Measurements from ENCODE around the gene NFIC. TPM values are rescaled to one million over a fixed set of nuclear protein-coding genes. Genes with fewer than 3 reads are reported as not detected.

Gene NFIC
- polyA plus RNA-seq, 1 of the 3 experiments (the other 2 are of a cell fraction) = 7.2 TPM

- peaks cover 8 to 28% of the 10 kb centered on the region in 2 experiments for H3K36me3 ChIP-seq (replicated peaks in 1 of 2; ENCODE audit: control insufficient read depth in 1 of 2, insufficient read depth in 2 of 2, low read length in 1 of 2)
- ChIA-PET POLR2A (interaction anchor here (0.8 kb wide), 1 partner anchor 116 kb away, joined by 3 read pairs; no protein-coding TSS in a partner anchor), CTCF (interaction anchor here (0.9 to 1.0 kb wide), 2 partner anchors 20 to 165 kb away, joined by 3 to 4 read pairs; no protein-coding TSS in a partner anchor)
These were observed 125.9 kb downstream of the NFIC start for GRCh38 chr19:3492131-3492839.

GRCh38 chr19:3492919-3493318 is 126.5 kb downstream of the NFIC start:
- H3K36me3 ChIP-seq (replicated peaks in 1 of 2; ENCODE audit: control insufficient read depth in 1 of 2, insufficient read depth in 2 of 2, low read length in 1 of 2) = peaks cover 8 to 28% of the 10 kb centered on the region in 2 experiments
- H3K27ac ChIP-seq (ENCODE audit: low read depth in 2 of 2, low read length in 1 of 2) = no peak overlapping the region
- ChIA-PET POLR2A (no interaction called here), CTCF (interaction anchor here (0.9 to 1.3 kb wide), 2 partner anchors 20 to 63 kb away, joined by 3 read pairs; no protein-coding TSS in a partner anchor)
- no peaks in the 10 kb centered on the region for H4K20me1 ChIP-seq (ENCODE audit: insufficient read depth)
- no peaks in the 10 kb centered on the region for H3K9me2 ChIP-seq
- no peak for DNase-seq
- H3K4me1 ChIP-seq (ENCODE audit: control insufficient read depth in 1 of 2, insufficient read depth in 2 of 2, low read depth in 1 of 2, low read length in 1 of 2) = no peaks in the 10 kb centered on the region
- WGBS (ENCODE audit: low lambda C conversion rate) = 95% methylated on average over 16 of the region's 16 CpGs
- H2AFZ ChIP-seq (ENCODE audit: low read depth) = no peak overlapping the region
- H3K9me3 ChIP-seq = no peaks in the 10 kb centered on the region
- no peak overlapping the region for H3K4me2 ChIP-seq
- H3K79me2 ChIP-seq (ENCODE audit: insufficient read depth) = peaks cover 7% of the 10 kb centered on the region; the same call in 1 of the 2 replicates
- H3K4me3 ChIP-seq (ENCODE audit: low read depth in 2 of 2, low read length in 1 of 2) = no peak overlapping the region
- H3F3A ChIP-seq (replicated peaks; ENCODE audit: insufficient read depth) = no peaks in the 10 kb centered on the region
- no peak overlapping the region for H3K9ac ChIP-seq
- no peaks in the 10 kb centered on the region for H3K27me3 ChIP-seq (ENCODE audit: insufficient read depth)
- TF ChIP-seq PBX3 (IDR thresholded peaks at IDR 0.05) (no peak), FOXM1 (IDR thresholded peaks at IDR 0.05; ENCODE audit: low read depth) (no peak), CHD2 (IDR thresholded peaks at IDR 0.05; ENCODE audit: low read length, partially characterized antibody) (no peak), NRF1 (IDR thresholded peaks at IDR 0.05; ENCODE audit: low read depth, low read length) (no peak), GABPA (IDR thresholded peaks at IDR 0.05; ENCODE audit: low read depth) (no peak), EP300 (IDR thresholded peaks at IDR 0.05; ENCODE audit: borderline replicate concordance in 1 of 2, low read depth in 1 of 2, low read length in 1 of 2) (no peak), RAD21 (IDR thresholded peaks at IDR 0.05; ENCODE audit: low read length) (no peak), TCF12 (IDR thresholded peaks at IDR 0.05) (no peak), RCOR1 (IDR thresholded peaks at IDR 0.05; ENCODE audit: low read length) (no peak), NFIC (IDR thresholded peaks at IDR 0.05; ENCODE audit: borderline replicate concordance) (no peak), FOXJ3 (CRISPR knock-in tag; IDR thresholded peaks at IDR 0.05) (no peak)
- TF ChIP-seq, protein P1, sequence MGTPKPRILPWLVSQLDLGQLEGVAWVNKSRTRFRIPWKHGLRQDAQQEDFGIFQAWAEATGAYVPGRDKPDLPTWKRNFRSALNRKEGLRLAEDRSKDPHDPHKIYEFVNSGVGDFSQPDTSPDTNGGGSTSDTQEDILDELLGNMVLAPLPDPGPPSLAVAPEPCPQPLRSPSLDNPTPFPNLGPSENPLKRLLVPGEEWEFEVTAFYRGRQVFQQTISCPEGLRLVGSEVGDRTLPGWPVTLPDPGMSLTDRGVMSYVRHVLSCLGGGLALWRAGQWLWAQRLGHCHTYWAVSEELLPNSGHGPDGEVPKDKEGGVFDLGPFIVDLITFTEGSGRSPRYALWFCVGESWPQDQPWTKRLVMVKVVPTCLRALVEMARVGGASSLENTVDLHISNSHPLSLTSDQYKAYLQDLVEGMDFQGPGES (IDR thresholded peaks at IDR 0.05; ENCODE audit: low read depth, low read length) = no peak
- TF ChIP-seq, protein P2, sequence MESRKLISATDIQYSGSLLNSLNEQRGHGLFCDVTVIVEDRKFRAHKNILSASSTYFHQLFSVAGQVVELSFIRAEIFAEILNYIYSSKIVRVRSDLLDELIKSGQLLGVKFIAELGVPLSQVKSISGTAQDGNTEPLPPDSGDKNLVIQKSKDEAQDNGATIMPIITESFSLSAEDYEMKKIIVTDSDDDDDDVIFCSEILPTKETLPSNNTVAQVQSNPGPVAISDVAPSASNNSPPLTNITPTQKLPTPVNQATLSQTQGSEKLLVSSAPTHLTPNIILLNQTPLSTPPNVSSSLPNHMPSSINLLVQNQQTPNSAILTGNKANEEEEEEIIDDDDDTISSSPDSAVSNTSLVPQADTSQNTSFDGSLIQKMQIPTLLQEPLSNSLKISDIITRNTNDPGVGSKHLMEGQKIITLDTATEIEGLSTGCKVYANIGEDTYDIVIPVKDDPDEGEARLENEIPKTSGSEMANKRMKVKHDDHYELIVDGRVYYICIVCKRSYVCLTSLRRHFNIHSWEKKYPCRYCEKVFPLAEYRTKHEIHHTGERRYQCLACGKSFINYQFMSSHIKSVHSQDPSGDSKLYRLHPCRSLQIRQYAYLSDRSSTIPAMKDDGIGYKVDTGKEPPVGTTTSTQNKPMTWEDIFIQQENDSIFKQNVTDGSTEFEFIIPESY (IDR thresholded peaks at IDR 0.05; ENCODE audit: borderline replicate concordance, low read depth) = no peak
- TF ChIP-seq, protein P3, sequence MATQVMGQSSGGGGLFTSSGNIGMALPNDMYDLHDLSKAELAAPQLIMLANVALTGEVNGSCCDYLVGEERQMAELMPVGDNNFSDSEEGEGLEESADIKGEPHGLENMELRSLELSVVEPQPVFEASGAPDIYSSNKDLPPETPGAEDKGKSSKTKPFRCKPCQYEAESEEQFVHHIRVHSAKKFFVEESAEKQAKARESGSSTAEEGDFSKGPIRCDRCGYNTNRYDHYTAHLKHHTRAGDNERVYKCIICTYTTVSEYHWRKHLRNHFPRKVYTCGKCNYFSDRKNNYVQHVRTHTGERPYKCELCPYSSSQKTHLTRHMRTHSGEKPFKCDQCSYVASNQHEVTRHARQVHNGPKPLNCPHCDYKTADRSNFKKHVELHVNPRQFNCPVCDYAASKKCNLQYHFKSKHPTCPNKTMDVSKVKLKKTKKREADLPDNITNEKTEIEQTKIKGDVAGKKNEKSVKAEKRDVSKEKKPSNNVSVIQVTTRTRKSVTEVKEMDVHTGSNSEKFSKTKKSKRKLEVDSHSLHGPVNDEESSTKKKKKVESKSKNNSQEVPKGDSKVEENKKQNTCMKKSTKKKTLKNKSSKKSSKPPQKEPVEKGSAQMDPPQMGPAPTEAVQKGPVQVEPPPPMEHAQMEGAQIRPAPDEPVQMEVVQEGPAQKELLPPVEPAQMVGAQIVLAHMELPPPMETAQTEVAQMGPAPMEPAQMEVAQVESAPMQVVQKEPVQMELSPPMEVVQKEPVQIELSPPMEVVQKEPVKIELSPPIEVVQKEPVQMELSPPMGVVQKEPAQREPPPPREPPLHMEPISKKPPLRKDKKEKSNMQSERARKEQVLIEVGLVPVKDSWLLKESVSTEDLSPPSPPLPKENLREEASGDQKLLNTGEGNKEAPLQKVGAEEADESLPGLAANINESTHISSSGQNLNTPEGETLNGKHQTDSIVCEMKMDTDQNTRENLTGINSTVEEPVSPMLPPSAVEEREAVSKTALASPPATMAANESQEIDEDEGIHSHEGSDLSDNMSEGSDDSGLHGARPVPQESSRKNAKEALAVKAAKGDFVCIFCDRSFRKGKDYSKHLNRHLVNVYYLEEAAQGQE (IDR thresholded peaks at IDR 0.05; ENCODE audit: low read depth, low read length) = no peak
- TF ChIP-seq, protein P4, sequence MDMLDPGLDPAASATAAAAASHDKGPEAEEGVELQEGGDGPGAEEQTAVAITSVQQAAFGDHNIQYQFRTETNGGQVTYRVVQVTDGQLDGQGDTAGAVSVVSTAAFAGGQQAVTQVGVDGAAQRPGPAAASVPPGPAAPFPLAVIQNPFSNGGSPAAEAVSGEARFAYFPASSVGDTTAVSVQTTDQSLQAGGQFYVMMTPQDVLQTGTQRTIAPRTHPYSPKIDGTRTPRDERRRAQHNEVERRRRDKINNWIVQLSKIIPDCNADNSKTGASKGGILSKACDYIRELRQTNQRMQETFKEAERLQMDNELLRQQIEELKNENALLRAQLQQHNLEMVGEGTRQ (IDR thresholded peaks at IDR 0.05; ENCODE audit: borderline replicate concordance, low read depth, low read length) = no peak

More at GRCh38 chr19:3492131-3492839, 125.9 kb downstream of the NFIC start:
- H3K9me3 ChIP-seq = no peaks in the 10 kb centered on the region
- 93% methylated on average over 7 of the region's 45 CpGs for WGBS (ENCODE audit: low lambda C conversion rate)
- H3K9ac ChIP-seq = no peak overlapping the region
- no peak overlapping the region for H3K4me2 ChIP-seq
- H3K4me1 ChIP-seq (ENCODE audit: control insufficient read depth in 1 of 2, insufficient read depth in 2 of 2, low read depth in 1 of 2, low read length in 1 of 2) = no peaks in the 10 kb centered on the region
- H3K79me2 ChIP-seq (ENCODE audit: insufficient read depth) = peaks cover under 1% of the 10 kb centered on the region; the same call in 1 of the 2 replicates
- no peaks in the 10 kb centered on the region for H3F3A ChIP-seq (replicated peaks; ENCODE audit: insufficient read depth)
- no peak overlapping the region for H3K27ac ChIP-seq (ENCODE audit: low read depth in 2 of 2, low read length in 1 of 2)
- DNase-seq = peak; percentile 26
- no peaks in the 10 kb centered on the region for H3K9me2 ChIP-seq
- no peak overlapping the region for H3K4me3 ChIP-seq (ENCODE audit: low read depth in 2 of 2, low read length in 1 of 2)
- H3K27me3 ChIP-seq (ENCODE audit: insufficient read depth) = no peaks in the 10 kb centered on the region
- H2AFZ ChIP-seq (ENCODE audit: low read depth) = no peak overlapping the region
- TF ChIP-seq, protein P4 (IDR thresholded peaks at IDR 0.05; ENCODE audit: borderline replicate concordance, low read depth, low read length) = no peak
- H4K20me1 ChIP-seq (ENCODE audit: insufficient read depth) = no peaks in the 10 kb centered on the region

All from SK-N-SH (cell line).